IMR-90 (cell line): ENCODE data around the gene STX4. TPM values are rescaled to one million over a fixed set of nuclear protein-coding genes. Genes with fewer than 3 reads are reported as not detected.

Source experiments
- ATAC-seq: fragments of 200-7000 bp; cut with Tn5 transposase; 2 replicates; pipeline ENCODE4 v1.9.1; 2020; ENCODE audit warnings: low read depth, mild to moderate bottlenecking, moderate library complexity
- BruUV-seq: library from RNA; stranded (reverse); fragments of 400-500 nt; replicated peaks from 2 replicates; lab custom pipeline; 2021; lab: Mats Ljungman, UMichigan
- CTCF ChIA-PET: fragments of 300-600 bp; formaldehyde crosslinking; extraction: SDS; loops from one replicate; lab custom pipeline; 2021; ENCODE audit warnings: antibody characterized with exemption; lab: Yijun Ruan, JAX
- POLR2A ChIA-PET: fragments of 300-600 bp; sonication (Branson Sonifier 250); formaldehyde crosslinking; loops from one replicate; lab custom pipeline; 2022; ENCODE audit warnings: antibody characterized with exemption; ENCODE audit not compliant: unreplicated experiment; lab: Charles Lee
- DNase-seq: peaks from one replicate; pipeline ENCODE4 v3.0.0; 2013
- H2AFZ ChIP-seq: replicated peaks from 2 replicates; pipeline ENCODE3; 2013; ENCODE audit warnings: low read length, mild to moderate bottlenecking; ENCODE audit not compliant: poor library complexity
- H2AK5ac ChIP-seq: 2 replicates; pipeline ENCODE4 v1.6.1; 2013; ENCODE audit warnings: low read depth, low read length, inconsistent platforms
- H2AK9ac ChIP-seq: replicated peaks from 2 replicates; pipeline ENCODE3; 2013; ENCODE audit warnings: mild to moderate bottlenecking, low read depth, low read length, moderate library complexity; ENCODE audit not compliant: poor library complexity
- H2BK120ac ChIP-seq: 2 replicates; pipeline ENCODE4 v1.6.1; 2013; ENCODE audit warnings: low read depth, low read length, inconsistent platforms
- H2BK15ac ChIP-seq: 3 replicates; pipeline ENCODE4 v1.6.1; 2013; ENCODE audit warnings: low read depth, low read length, inconsistent platforms
- H2BK20ac ChIP-seq: 2 replicates; pipeline ENCODE4 v1.6.1; 2013; ENCODE audit warnings: low read depth, mild to moderate bottlenecking, inconsistent platforms, low read length, moderate library complexity
- H2BK5ac ChIP-seq: 2 replicates; pipeline ENCODE4 v1.6.1; 2013; ENCODE audit warnings: mild to moderate bottlenecking, low read depth, low read length, inconsistent platforms; ENCODE audit not compliant: poor library complexity, severe bottlenecking
- H3K14ac ChIP-seq: replicated peaks from 2 replicates; pipeline ENCODE4 v1.6.1; 2013; ENCODE audit warnings: low read depth, low read length, inconsistent platforms
- H3K18ac ChIP-seq: 2 replicates; pipeline ENCODE4 v1.6.1; 2013; ENCODE audit warnings: low read depth, low read length, control low read depth
- H3K23ac ChIP-seq: 2 replicates; pipeline ENCODE4 v1.6.1; 2013; ENCODE audit warnings: low read depth, low read length, inconsistent platforms
- H3K27ac ChIP-seq: 2 replicates; pipeline ENCODE4 v1.5.1; 2013; ENCODE audit warnings: mild to moderate bottlenecking, control low read depth, low read length; ENCODE audit not compliant: insufficient read depth
- H3K27me3 ChIP-seq: 2 replicates; pipeline ENCODE4 v1.6.1; 2013; ENCODE audit warnings: low read length; ENCODE audit not compliant: control insufficient read depth, insufficient read depth
- H3K36me3 ChIP-seq: 2 replicates; pipeline ENCODE4 v1.6.1; 2013; ENCODE audit warnings: low read length, mixed read lengths; ENCODE audit not compliant: control insufficient read depth, insufficient read depth
- H3K4ac ChIP-seq: 2 replicates; pipeline ENCODE4 v1.6.1; 2013; ENCODE audit warnings: low read depth, low read length, inconsistent platforms
- H3K4me1 ChIP-seq: 2 replicates; pipeline ENCODE4 v1.6.1; 2013; ENCODE audit warnings: low read length, mixed read lengths; ENCODE audit not compliant: control insufficient read depth, insufficient read depth
- H3K4me2 ChIP-seq: 2 replicates; pipeline ENCODE4 v1.6.1; 2013; ENCODE audit warnings: low read depth, mild to moderate bottlenecking, control low read depth, low read length, moderate library complexity
- H3K4me3 ChIP-seq: 2 replicates; pipeline ENCODE4 v1.5.1; 2013; ENCODE audit warnings: low read depth, mild to moderate bottlenecking, control low read depth, low read length, moderate library complexity; ENCODE audit not compliant: insufficient read depth
- H3K56ac ChIP-seq: 2 replicates; pipeline ENCODE4 v1.6.1; 2013; ENCODE audit warnings: low read length, inconsistent platforms; ENCODE audit not compliant: insufficient read depth; ENCODE audit errors: extremely low read depth
- H3K79me1 ChIP-seq, 2 experiments: 2 replicates each; pipeline ENCODE4 v1.6.1; 2013; ENCODE audit warnings: low read length in 2 of 2, inconsistent platforms in 1 of 2, low read depth in 1 of 2
- H3K9ac ChIP-seq: 2 replicates; pipeline ENCODE4 v1.6.1; 2013; ENCODE audit warnings: low read depth, low read length, control low read depth
- H3K9me1 ChIP-seq: 2 replicates; pipeline ENCODE4 v1.6.1; 2013; ENCODE audit warnings: low read length, inconsistent platforms; ENCODE audit not compliant: insufficient read depth
- H3K9me3 ChIP-seq: 2 replicates; pipeline ENCODE4 v1.6.1; 2013; ENCODE audit warnings: low read length; ENCODE audit not compliant: control insufficient read depth, insufficient read depth
- H4K20me1 ChIP-seq: 2 replicates; pipeline ENCODE4 v1.6.1; 2013; ENCODE audit warnings: low read length, inconsistent platforms; ENCODE audit not compliant: insufficient read depth
- H4K5ac ChIP-seq: 2 replicates; pipeline ENCODE4 v1.6.1; 2013; ENCODE audit warnings: mild to moderate bottlenecking, low read depth, low read length, control low read depth
- H4K8ac ChIP-seq, 2 experiments: 2 replicates each; pipeline ENCODE4 v1.6.1; 2013; ENCODE audit warnings: low read depth in 2 of 2, low read length in 2 of 2, control low read depth in 1 of 2, inconsistent platforms in 1 of 2
- H4K91ac ChIP-seq: 2 replicates; pipeline ENCODE4 v1.6.1; 2013; ENCODE audit warnings: low read depth, low read length, inconsistent platforms; ENCODE audit not compliant: insufficient read depth
- BHLHE40 ChIP-seq: fragments of 150-350 bp; IDR thresholded peaks from 2 replicates; pipeline ENCODE4 v1.6.1; 2016; ENCODE audit warnings: mild to moderate bottlenecking, low read depth, low read length
- CEBPB ChIP-seq: IDR thresholded peaks from 2 replicates; pipeline ENCODE4 v1.6.1; 2012; ENCODE audit warnings: low read depth, low read length, improper control_type of control experiment
- CHD1 ChIP-seq: IDR thresholded peaks from 2 replicates; pipeline ENCODE4 v1.6.1; 2012; ENCODE audit warnings: low read depth, low read length, improper control_type of control experiment
- POLR2A ChIP-seq: IDR thresholded peaks from 2 replicates; pipeline ENCODE4 v1.6.1; 2012; ENCODE audit warnings: mild to moderate bottlenecking, low read depth, low read length
- RCOR1 ChIP-seq: IDR thresholded peaks from 2 replicates; pipeline ENCODE4 v1.6.1; 2012; ENCODE audit warnings: mild to moderate bottlenecking, low read length, improper control_type of control experiment; ENCODE audit not compliant: insufficient replicate concordance
- WGBS, 2 experiments: methylation state at CpG; one replicate each; pipeline versions ENCODE4 v1.1.5 to v1.1.7; 2013; ENCODE audit warnings: missing lambda C conversion rate in 2 of 2; ENCODE audit not compliant: insufficient read length in 1 of 2; ENCODE audit errors: extremely low coverage in 2 of 2; 5-methylcytosine and 5-hydroxymethylcytosine counted together
- dilution Hi-C: fragments of 300-500 bp; cut with HindIII; formaldehyde crosslinking; loops from one replicate; pipeline ENCODE4 v1.14.3; 2018; ENCODE audit warnings: low sequenced_read_pairs; ENCODE audit not compliant: unreplicated experiment
- in situ Hi-C: fragments of 300-500 bp; cut with MboI; formaldehyde crosslinking; loops from 3 replicates; pipeline ENCODE4 v1.14.3; 2019; ENCODE audit warnings: low sequenced_read_pairs, inconsistent platforms, mixed read lengths
- intact Hi-C: fragments of 100-400 bp; cut with micrococcal nuclease; formaldehyde crosslinking; loops from 2 replicates; pipeline ENCODE4 v1.10.0; 2022
- polyA plus RNA-seq, 3 experiments: library from polyadenylated mRNA; depleted of rRNA; stranded (reverse); fragments of >200 nt; gene quantifications; 2 replicates each; pipeline ENCODE4 v1.2.3, GENCODE V29; 2012; ENCODE audit warnings: low replicate concordance in 1 of 3
- total RNA-seq: library from RNA; depleted of rRNA; stranded (reverse); fragments of >200 nt; gene quantifications from 2 replicates; pipeline ENCODE4 v1.2.3, GENCODE V29; 2012
- TF ChIP-seq, protein P1 (sequence below): conservative IDR thresholded peaks from 2 replicates; pipeline ENCODE4 v1.5.1; 2012; ENCODE audit warnings: mild to moderate bottlenecking, low read depth, low read length, improper control_type of control experiment
- TF ChIP-seq, protein P2 (sequence below): fragments of 150-350 bp; IDR thresholded peaks from 2 replicates; pipeline ENCODE4 v1.6.1; 2016; ENCODE audit warnings: low read depth, mild to moderate bottlenecking, low read length, moderate library complexity, borderline replicate concordance

Gene STX4
- total and polyA plus RNA-seq, 2 of the 4 experiments (the other 2 are of a cell fraction), result 23.5 to 67.9 TPM

DNA sequence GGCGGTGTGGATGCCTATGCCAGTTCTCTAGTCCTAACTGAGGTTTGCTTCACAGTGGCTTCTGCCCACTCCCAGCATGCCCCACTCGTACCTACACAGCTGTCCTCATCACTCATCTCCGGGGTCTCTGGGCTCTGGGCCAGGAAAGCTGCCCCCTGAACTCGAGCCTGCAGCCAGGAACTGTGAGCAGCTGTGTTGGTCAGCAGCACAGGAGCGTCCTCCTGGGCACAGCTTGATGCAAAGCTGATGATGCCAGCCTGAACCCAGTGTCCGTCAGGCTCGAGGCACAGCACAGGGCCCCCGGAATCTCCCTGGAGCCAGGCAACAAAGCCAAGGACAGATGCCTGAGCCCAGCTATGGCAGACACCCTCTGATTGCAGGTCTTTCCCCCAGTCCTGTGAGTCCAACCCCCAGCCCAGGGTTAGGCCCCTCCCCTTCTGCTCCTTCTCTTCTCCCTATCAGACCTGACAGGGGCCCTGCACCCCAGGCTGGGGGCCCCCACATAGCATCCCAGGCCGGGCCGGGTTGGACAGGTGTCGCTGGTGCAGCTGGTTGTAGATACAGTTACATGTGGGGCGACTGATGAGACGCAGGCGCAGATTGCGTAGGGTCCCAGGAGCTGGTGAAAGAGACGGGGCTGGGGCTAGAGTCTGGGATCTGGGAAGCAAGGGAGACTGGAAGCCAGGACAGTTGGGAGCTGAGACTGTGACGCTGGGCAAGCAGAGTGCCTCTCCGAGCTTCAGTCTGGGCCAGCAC is 52.7 kb downstream of the STX4 start:
- ChIA-PET CTCF (interaction anchor here (1.2 kb wide), 1 partner anchor 14 kb away, joined by 4 read pairs; no protein-coding TSS in a partner anchor), POLR2A (interaction anchor here (1.0 kb wide), 1 partner anchor 13 kb away, joined by 3 read pairs; the partner anchor contains the start of gene ZNF668)
- Histone ChIP-seq H3K36me3 (peaks cover 62% of the 10 kb centered on the region), H2AK5ac (no peak overlapping the region), H3K27me3 (no peaks in the 10 kb centered on the region), H3K56ac (no peak overlapping the region), H2BK15ac (no peak overlapping the region), H2AK9ac (no peak overlapping the region), H2BK20ac (no peak overlapping the region), H4K8ac (no peak overlapping the region), H3K4ac (no peak overlapping the region), H4K20me1 (peaks cover 15% of the 10 kb centered on the region), H3K4me3 (no peak overlapping the region), H4K5ac (no peak overlapping the region), H2AFZ (no peak overlapping the region), H3K23ac (no peak overlapping the region), H3K79me1 (peaks cover 17 to 54% of the 10 kb centered on the region in 2 experiments), H2BK5ac (no peak overlapping the region), H3K4me1 (no peaks in the 10 kb centered on the region; the same call in 1 of the 2 replicates), H3K4me2 (no peak overlapping the region), H3K9me1 (peaks cover 4% of the 10 kb centered on the region), H3K9ac (no peak overlapping the region), H3K27ac (no peak overlapping the region), H2BK120ac (no peak overlapping the region), H3K18ac (no peak overlapping the region), H3K9me3 (no peaks in the 10 kb centered on the region), H3K14ac (no peak overlapping the region), H4K91ac (no peak overlapping the region)
- no peak for DNase-seq
- dilution Hi-C loops, result no loop called here
- ATAC-seq, result no peak
- TF ChIP-seq CHD1, result no peak
- TF ChIP-seq, protein P1, sequence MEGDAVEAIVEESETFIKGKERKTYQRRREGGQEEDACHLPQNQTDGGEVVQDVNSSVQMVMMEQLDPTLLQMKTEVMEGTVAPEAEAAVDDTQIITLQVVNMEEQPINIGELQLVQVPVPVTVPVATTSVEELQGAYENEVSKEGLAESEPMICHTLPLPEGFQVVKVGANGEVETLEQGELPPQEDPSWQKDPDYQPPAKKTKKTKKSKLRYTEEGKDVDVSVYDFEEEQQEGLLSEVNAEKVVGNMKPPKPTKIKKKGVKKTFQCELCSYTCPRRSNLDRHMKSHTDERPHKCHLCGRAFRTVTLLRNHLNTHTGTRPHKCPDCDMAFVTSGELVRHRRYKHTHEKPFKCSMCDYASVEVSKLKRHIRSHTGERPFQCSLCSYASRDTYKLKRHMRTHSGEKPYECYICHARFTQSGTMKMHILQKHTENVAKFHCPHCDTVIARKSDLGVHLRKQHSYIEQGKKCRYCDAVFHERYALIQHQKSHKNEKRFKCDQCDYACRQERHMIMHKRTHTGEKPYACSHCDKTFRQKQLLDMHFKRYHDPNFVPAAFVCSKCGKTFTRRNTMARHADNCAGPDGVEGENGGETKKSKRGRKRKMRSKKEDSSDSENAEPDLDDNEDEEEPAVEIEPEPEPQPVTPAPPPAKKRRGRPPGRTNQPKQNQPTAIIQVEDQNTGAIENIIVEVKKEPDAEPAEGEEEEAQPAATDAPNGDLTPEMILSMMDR, result no peak
- TF ChIP-seq RCOR1, result no peak
- TF ChIP-seq CEBPB, result no peak
- no peak for TF ChIP-seq POLR2A
- TF ChIP-seq, protein P2, sequence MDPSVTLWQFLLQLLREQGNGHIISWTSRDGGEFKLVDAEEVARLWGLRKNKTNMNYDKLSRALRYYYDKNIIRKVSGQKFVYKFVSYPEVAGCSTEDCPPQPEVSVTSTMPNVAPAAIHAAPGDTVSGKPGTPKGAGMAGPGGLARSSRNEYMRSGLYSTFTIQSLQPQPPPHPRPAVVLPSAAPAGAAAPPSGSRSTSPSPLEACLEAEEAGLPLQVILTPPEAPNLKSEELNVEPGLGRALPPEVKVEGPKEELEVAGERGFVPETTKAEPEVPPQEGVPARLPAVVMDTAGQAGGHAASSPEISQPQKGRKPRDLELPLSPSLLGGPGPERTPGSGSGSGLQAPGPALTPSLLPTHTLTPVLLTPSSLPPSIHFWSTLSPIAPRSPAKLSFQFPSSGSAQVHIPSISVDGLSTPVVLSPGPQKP, result no peak
- no peak for TF ChIP-seq BHLHE40
- intact Hi-C loops, result no loop called here
- in situ Hi-C loops, result loop anchor here (10.0 kb wide), 1 partner anchor 101 kb away; the partner anchor contains the start of gene HSD3B7
- no TSS peak for BruUV-seq
- 78% methylated on average over 13 of the region's 18 CpGs; no CpG with 5 or more reads in 1 of the 2 experiments for WGBS, 2 experiments
